Measurements from ENCODE around the gene UBE3C. TPM values are rescaled to one million over a fixed set of nuclear protein-coding genes. Genes with fewer than 3 reads are reported as not detected.

Gene UBE3C
- total RNA-seq, 6 donors from 2014 or later = 43.7 to 85.9 (median 69.3) TPM

- 85% methylated on average over 2 of the region's 2 CpGs for WGBS, 2 donors
- Histone ChIP-seq H3K27ac (no peak overlapping the region), H3K27me3 (no peaks in the 10 kb centered on the region), H3K9me3 (no peaks in the 10 kb centered on the region), H3K4me3 (no peak overlapping the region), H3K4me1 (no peaks in the 10 kb centered on the region), H3K36me3 (peaks cover 8 to 70% (median 12%) of the 10 kb centered on the region in 4 donors)
- no peak for ATAC-seq (ENCODE audit: low FRiP score in 2 of 2)
- DNase-seq = no peak
- TF ChIP-seq POLR2AphosphoS5 (IDR thresholded peaks at IDR 0.05) (no peak), EP300 (IDR thresholded peaks at IDR 0.05) (no peak), CTCF (IDR thresholded peaks at IDR 0.05) (no peak), POLR2A (IDR thresholded peaks at IDR 0.05) (no peak)
Observed at GRCh38 chr7:157205438-157205837, 66.7 kb downstream of the UBE3C start.

- TF ChIP-seq EP300 (IDR thresholded peaks at IDR 0.05) (no peak), POLR2AphosphoS5 (IDR thresholded peaks at IDR 0.05) (no peak), POLR2A (IDR thresholded peaks at IDR 0.05) (no peak), CTCF (IDR thresholded peaks at IDR 0.05) (no peak)
- Histone ChIP-seq H3K4me3 (no peak overlapping the region), H3K9me3 (no peaks in the 10 kb centered on the region), H3K27ac (no peak overlapping the region), H3K36me3 (peaks cover 4 to 73% (median 10%) of the 10 kb centered on the region in 4 donors), H3K4me1 (no peaks in the 10 kb centered on the region), H3K27me3 (no peaks in the 10 kb centered on the region)
- no peak for ATAC-seq (ENCODE audit: low FRiP score in 2 of 2)
- DNase-seq = no peak
- 92 to 94% methylated on average over 10 of the region's 10 CpGs for WGBS, 2 donors
Observed at GRCh38 chr7:157208571-157209413, 70.1 kb downstream of the UBE3C start.

GRCh38 chr7:157210682-157211081, 72.0 kb downstream of the UBE3C start:
- Histone ChIP-seq H3K4me1 (no peaks in the 10 kb centered on the region), H3K9me3 (no peaks in the 10 kb centered on the region), H3K27ac (no peak overlapping the region), H3K36me3 (peaks cover 4 to 57% (median 9%) of the 10 kb centered on the region in 4 donors), H3K27me3 (no peaks in the 10 kb centered on the region), H3K4me3 (no peak overlapping the region)
- DNase-seq (no peak), ATAC-seq (ENCODE audit: low FRiP score in 2 of 2) (no peak)
- no peak for TF ChIP-seq POLR2AphosphoS5 (IDR thresholded peaks at IDR 0.05)
- TF ChIP-seq CTCF (IDR thresholded peaks at IDR 0.05) = no peak
- no peak for TF ChIP-seq POLR2A (IDR thresholded peaks at IDR 0.05)
- no peak for TF ChIP-seq EP300 (IDR thresholded peaks at IDR 0.05)
- WGBS, 2 donors = 77 to 86% methylated on average over 5 of the region's 5 CpGs

GRCh38 chr7:157211690-157212089, 73.0 kb downstream of the UBE3C start:
- Histone ChIP-seq H3K27me3 (no peaks in the 10 kb centered on the region), H3K9me3 (no peaks in the 10 kb centered on the region), H3K36me3 (peaks cover 4 to 62% (median 11%) of the 10 kb centered on the region in 4 donors), H3K4me1 (no peaks in the 10 kb centered on the region), H3K27ac (no peak overlapping the region), H3K4me3 (no peak overlapping the region)
- DNase-seq = no peak
- no peak for ATAC-seq (ENCODE audit: low FRiP score in 2 of 2)
- WGBS, 2 donors = 54 to 72% methylated on average over 5 of the region's 5 CpGs
- no peak for TF ChIP-seq EP300 (IDR thresholded peaks at IDR 0.05)
- TF ChIP-seq POLR2AphosphoS5 (IDR thresholded peaks at IDR 0.05) = no peak
- TF ChIP-seq CTCF (IDR thresholded peaks at IDR 0.05) = no peak
- TF ChIP-seq POLR2A (IDR thresholded peaks at IDR 0.05) = no peak

Measured in upper lobe of left lung (tissue), 6 donors.